NB4 (cell line): ENCODE data around the gene SLC48A1.
A peak's percentile ranks its signal among the peaks of the same experiment; 100 is the strongest.

Experiments
- DNase-seq: peaks from one replicate; pipeline ENCODE4 v3.0.0; 2010; ENCODE audit warnings: low read depth
- H3K4me3 ChIP-seq: one replicate; pipeline ENCODE4 v1.5.1; 2011; ENCODE audit warnings: mild to moderate bottlenecking, low read depth, low read length, moderate library complexity
- CTCF ChIP-seq: IDR thresholded peaks from one replicate; pipeline ENCODE4 v1.5.1; 2012; ENCODE audit warnings: low read depth, low read length
- MAX ChIP-seq: IDR thresholded peaks from 2 replicates; pipeline ENCODE4 v1.6.1; 2011; ENCODE audit warnings: low read depth, low read length
- MYC ChIP-seq: IDR thresholded peaks from 2 replicates; pipeline ENCODE4 v1.6.1; 2011; ENCODE audit warnings: low read depth, low read length
- POLR2A ChIP-seq: IDR thresholded peaks from 2 replicates; pipeline ENCODE4 v1.6.1; 2011; ENCODE audit warnings: mild to moderate bottlenecking; ENCODE audit not compliant: insufficient read length; ENCODE audit errors: extremely low read depth

SLC48A1 gene

GRCh38 chr12:47801170-47801903, 28.3 kb downstream of the SLC48A1 start:
- TF ChIP-seq CTCF (no peak), MYC (no peak), MAX (no peak), POLR2A (no peak)
- DNase-seq, result peak; percentile 39
- no peak overlapping the region for H3K4me3 ChIP-seq

GRCh38 chr12:47801904-47802246, 28.8 kb downstream of the SLC48A1 start:
- no peak for TF ChIP-seq MAX
- no peak for TF ChIP-seq MYC
- TF ChIP-seq POLR2A, result no peak
- no peak for TF ChIP-seq CTCF
- H3K4me3 ChIP-seq, result no peak overlapping the region
- no peak for DNase-seq

GRCh38 chr12:47802312-47802711, 29.3 kb downstream of the SLC48A1 start:
- peak; percentile 64 for DNase-seq
- no peak overlapping the region for H3K4me3 ChIP-seq
- TF ChIP-seq MAX (no peak), POLR2A (no peak), MYC (no peak), CTCF (peak; percentile 70)

GRCh38 chr12:47803191-47803875, 30.3 kb downstream of the SLC48A1 start:
- peak; percentile 52 for DNase-seq
- TF ChIP-seq MAX, result no peak
- no peak for TF ChIP-seq CTCF
- TF ChIP-seq MYC, result no peak
- TF ChIP-seq POLR2A, result no peak
- no peak overlapping the region for H3K4me3 ChIP-seq

- TF ChIP-seq POLR2A (no peak), MYC (no peak), MAX (no peak), CTCF (no peak)
- DNase-seq, result no peak
Measured at GRCh38 chr12:47804171-47804570, 31.1 kb downstream of the SLC48A1 start.

More at GRCh38 chr12:47804171-47804570, 31.1 kb downstream of the SLC48A1 start:
- H3K4me3 ChIP-seq, result no peak overlapping the region
